Neuronal stem cell (in vitro differentiated cells): Measurements from ENCODE around the gene EFCAB14.

Experiments used
- DNase-seq: peaks from one replicate; pipeline ENCODE4 v3.0.0-alpha.2; 2013; ENCODE audit warnings: low spot score
- H2AFZ ChIP-seq: one replicate; pipeline ENCODE4 v1.6.1; 2013; ENCODE audit warnings: mild to moderate bottlenecking, low read length, inconsistent platforms
- H2AK5ac ChIP-seq: 2 replicates; pipeline ENCODE4 v1.6.1; 2013; ENCODE audit warnings: low read depth, mild to moderate bottlenecking, inconsistent platforms, low read length, moderate library complexity, mixed read lengths
- H2BK120ac ChIP-seq: 2 replicates; pipeline ENCODE4 v1.6.1; 2013; ENCODE audit warnings: low read depth, mild to moderate bottlenecking, inconsistent platforms, low read length, moderate library complexity, mixed read lengths
- H2BK12ac ChIP-seq: one replicate; pipeline ENCODE4 v1.6.1; 2013; ENCODE audit warnings: low read length, inconsistent platforms
- H2BK15ac ChIP-seq: 2 replicates; pipeline ENCODE4 v1.6.1; 2013; ENCODE audit warnings: mild to moderate bottlenecking, low read length, inconsistent platforms, mixed read lengths
- H2BK5ac ChIP-seq: one replicate; pipeline ENCODE4 v1.6.1; 2013; ENCODE audit warnings: inconsistent platforms, mild to moderate bottlenecking, low read length, moderate library complexity
- H3K14ac ChIP-seq: one replicate; pipeline ENCODE4 v1.6.1; 2013; ENCODE audit warnings: low read length, inconsistent platforms
- H3K18ac ChIP-seq: 2 replicates; pipeline ENCODE4 v1.6.1; 2013; ENCODE audit warnings: low read length, inconsistent platforms
- H3K23ac ChIP-seq: 2 replicates; pipeline ENCODE4 v1.6.1; 2013; ENCODE audit warnings: low read depth, mild to moderate bottlenecking, mixed read lengths, low read length, inconsistent platforms; ENCODE audit not compliant: poor library complexity
- H3K27ac ChIP-seq: replicated peaks from 3 replicates; pipeline ENCODE4 v1.5.1; 2013; ENCODE audit warnings: low read length, inconsistent platforms
- H3K27me3 ChIP-seq, 3 experiments: 2 replicates each; pipeline ENCODE4 v1.6.1; 2013; ENCODE audit warnings: low read length in 3 of 3, mild to moderate bottlenecking in 2 of 3, inconsistent platforms in 1 of 3, low read depth in 1 of 3, mixed read lengths in 1 of 3, moderate library complexity in 1 of 3; ENCODE audit not compliant: control insufficient read depth in 3 of 3, insufficient read depth in 3 of 3
- H3K36me3 ChIP-seq, 2 donors: replicated peaks in 1 of 2; 2 replicates each; pipeline ENCODE4 v1.6.1; 2013; ENCODE audit warnings: low read length in 2 of 2; ENCODE audit not compliant: control insufficient read depth in 2 of 2, insufficient read depth in 2 of 2
- H3K4ac ChIP-seq: 2 replicates; pipeline ENCODE4 v1.6.1; 2013; ENCODE audit warnings: inconsistent platforms, mild to moderate bottlenecking, low read length, moderate library complexity
- H3K4me1 ChIP-seq, 2 donors: 1 replicate in 1 of 2; 2 replicates in 1 of 2; pipeline ENCODE4 v1.6.1; 2013; ENCODE audit warnings: low read length in 2 of 2, low read depth in 1 of 2; ENCODE audit not compliant: control insufficient read depth in 2 of 2, insufficient read depth in 1 of 2
- H3K4me2 ChIP-seq: one replicate; pipeline ENCODE4 v1.6.1; 2013; ENCODE audit warnings: mild to moderate bottlenecking, low read length, inconsistent platforms; ENCODE audit not compliant: insufficient read depth, poor library complexity, severe bottlenecking
- H3K4me3 ChIP-seq, 2 donors: 2 replicates each; pipeline ENCODE4 v1.5.1; 2013; ENCODE audit warnings: low read length in 2 of 2, mild to moderate bottlenecking in 2 of 2, inconsistent platforms in 1 of 2, moderate library complexity in 1 of 2
- H3K79me1 ChIP-seq: one replicate; pipeline ENCODE4 v1.6.1; 2013; ENCODE audit warnings: low read depth, mild to moderate bottlenecking, inconsistent platforms, low read length, moderate library complexity
- H3K9ac ChIP-seq: one replicate; pipeline ENCODE4 v1.6.1; 2013; ENCODE audit warnings: mild to moderate bottlenecking, low read depth, low read length, inconsistent platforms; ENCODE audit not compliant: poor library complexity
- H3K9me3 ChIP-seq, 2 donors: replicated peaks in 1 of 2; 2 replicates each; pipeline versions ENCODE3 to v1.6.1; 2013; ENCODE audit warnings: low read length in 2 of 2, mild to moderate bottlenecking in 2 of 2, inconsistent platforms in 1 of 2, low read depth in 1 of 2, mixed read lengths in 1 of 2, moderate library complexity in 1 of 2; ENCODE audit not compliant: control insufficient read depth in 2 of 2, insufficient read depth in 1 of 2
- H4K8ac ChIP-seq: one replicate; pipeline ENCODE4 v1.6.1; 2013; ENCODE audit warnings: low read depth, mild to moderate bottlenecking, inconsistent platforms, low read length, moderate library complexity
- H4K91ac ChIP-seq: one replicate; pipeline ENCODE4 v1.6.1; 2013; ENCODE audit warnings: low read length, low read depth, mild to moderate bottlenecking, inconsistent platforms; ENCODE audit not compliant: poor library complexity
- WGBS, 2 donors: extraction: QIAGEN DNeasy Blood & Tissue Kit; methylation state at CpG; one replicate each; pipeline ENCODE4 v1.1.7; 2013; ENCODE audit warnings: missing lambda C conversion rate in 2 of 2, mixed read lengths in 1 of 2; ENCODE audit not compliant: insufficient read length in 2 of 2, insufficient replicate concordance in 1 of 2; ENCODE audit errors: extremely low coverage in 2 of 2; 5-methylcytosine and 5-hydroxymethylcytosine counted together

Gene EFCAB14

DNA sequence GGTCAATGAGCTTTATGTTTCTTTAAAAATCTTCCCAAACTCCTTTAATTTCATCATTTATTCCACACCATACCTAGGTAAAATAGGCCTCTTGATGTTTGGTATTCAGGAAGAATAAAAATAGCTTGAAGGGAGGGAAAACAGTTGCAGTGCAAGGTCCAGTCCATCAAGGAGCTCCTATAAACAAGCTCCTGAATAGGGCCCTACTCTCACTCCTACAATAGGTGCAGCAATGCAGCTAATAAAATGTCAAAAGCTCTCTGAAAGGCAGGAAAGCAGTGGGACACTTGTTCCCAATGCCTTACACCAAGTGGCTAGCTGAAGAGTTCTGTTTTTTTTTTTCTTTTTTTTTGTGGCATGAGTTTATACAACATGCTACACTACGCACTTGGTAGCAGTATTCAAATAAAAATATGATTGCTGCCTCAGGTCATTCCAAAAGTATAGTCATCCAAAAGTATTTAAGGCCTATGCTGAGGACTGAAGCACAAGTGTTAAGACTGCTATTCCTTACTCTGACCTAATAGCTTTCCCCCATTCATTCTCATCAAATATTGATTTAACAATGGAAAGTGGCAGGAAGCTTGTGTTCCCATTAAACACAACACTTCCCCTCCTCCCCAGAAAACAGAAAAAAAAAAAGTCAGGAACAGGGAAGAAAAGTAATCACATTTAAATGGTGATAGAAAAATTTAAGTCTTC, 37.4 kb downstream of the EFCAB14 start:
- H3K79me1 ChIP-seq: no peaks in the 10 kb centered on the region
- H2BK15ac ChIP-seq: no peak overlapping the region
- H3K23ac ChIP-seq: no peak overlapping the region
- H2AK5ac ChIP-seq: no peak overlapping the region
- no peak overlapping the region for H3K4me2 ChIP-seq
- H3K4me1 ChIP-seq: peaks cover 0 to 4% of the 10 kb centered on the region in 2 donors
- H2BK5ac ChIP-seq: no peak overlapping the region
- no peak overlapping the region for H4K91ac ChIP-seq
- H3K14ac ChIP-seq: no peak overlapping the region
- no peak overlapping the region for H3K4me3 ChIP-seq
- peaks cover 22 to 98% of the 10 kb centered on the region in 2 donors for H3K36me3 ChIP-seq
- no peak overlapping the region for H2BK120ac ChIP-seq
- no peak overlapping the region for H2AFZ ChIP-seq
- no peak overlapping the region for H3K18ac ChIP-seq
- H4K8ac ChIP-seq: no peak overlapping the region
- no peak overlapping the region for H2BK12ac ChIP-seq
- DNase-seq: no peak
- no peaks in the 10 kb centered on the region for H3K27me3 ChIP-seq
- no peaks in the 10 kb centered on the region for H3K9me3 ChIP-seq
- WGBS, 2 donors: no CpG with 5 or more reads among the region's 1 CpG
- no peak overlapping the region for H3K9ac ChIP-seq
- H3K27ac ChIP-seq: peak overlapping the region; percentile 58
- H3K4ac ChIP-seq: no peak overlapping the region

- Histone ChIP-seq H2AFZ (no peak overlapping the region), H3K79me1 (no peaks in the 10 kb centered on the region), H3K4me2 (no peak overlapping the region), H4K8ac (no peak overlapping the region), H3K4ac (no peak overlapping the region), H2AK5ac (no peak overlapping the region), H3K9me3 (no peaks in the 10 kb centered on the region), H3K4me1 (peaks cover 0 to 7% of the 10 kb centered on the region in 2 donors), H2BK12ac (no peak overlapping the region), H3K27me3 (no peaks in the 10 kb centered on the region), H3K36me3 (peaks cover 21 to 97% of the 10 kb centered on the region in 2 donors), H3K27ac (no peak overlapping the region), H3K4me3 (no peak overlapping the region), H3K14ac (no peak overlapping the region), H2BK5ac (no peak overlapping the region), H3K18ac (no peak overlapping the region), H4K91ac (no peak overlapping the region), H3K23ac (no peak overlapping the region), H3K9ac (no peak overlapping the region), H2BK120ac (no peak overlapping the region), H2BK15ac (no peak overlapping the region)
- no CpG with 5 or more reads among the region's 6 CpGs for WGBS, 2 donors
- DNase-seq: no peak
Observed at GRCh38 chr1:46679789-46680573, 38.9 kb downstream of the EFCAB14 start.

DNA sequence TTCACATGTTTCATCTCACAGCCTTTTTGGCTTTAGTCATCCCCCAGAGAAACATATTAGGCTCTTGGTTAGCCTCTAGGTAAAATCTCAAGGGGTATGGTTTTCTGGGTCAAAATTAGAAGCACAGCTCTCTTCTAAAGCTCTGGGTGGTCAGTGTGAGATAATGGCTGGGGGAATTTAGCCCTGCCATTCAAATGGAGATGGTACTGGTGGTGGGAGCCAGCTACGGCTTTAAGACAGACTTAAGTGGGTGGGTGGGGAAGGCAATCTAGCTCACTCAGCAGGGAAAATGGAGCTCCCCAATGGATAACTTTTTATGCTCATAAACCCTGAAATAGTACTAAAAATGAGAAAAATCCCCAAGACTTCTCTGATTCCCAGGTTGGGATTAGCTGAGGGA, 41.6 kb downstream of the EFCAB14 start:
- WGBS, 2 donors: no CpG with 5 or more reads among the region's 1 CpG
- Histone ChIP-seq H2AK5ac (no peak overlapping the region), H3K36me3 (peaks cover 8 to 85% of the 10 kb centered on the region in 2 donors)

DNA sequence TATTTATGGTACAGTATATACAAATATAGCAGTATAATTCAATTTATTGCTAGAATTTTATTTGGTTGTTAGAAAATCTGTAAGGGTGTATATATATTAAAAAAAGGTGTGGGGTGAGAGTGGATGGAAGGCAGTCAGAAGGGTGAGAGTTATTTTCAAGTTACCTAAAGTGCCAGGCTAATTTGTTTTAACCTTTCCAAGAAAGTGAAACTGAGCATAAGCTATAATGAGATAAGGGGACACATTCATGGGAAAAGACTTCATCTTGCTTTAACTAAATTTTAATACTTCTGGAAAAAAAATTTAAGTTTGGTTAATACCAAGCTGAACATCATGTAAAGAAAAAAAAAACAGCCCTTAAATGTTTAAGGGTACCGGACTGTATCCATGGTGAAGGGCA, 42.4 kb downstream of the EFCAB14 start:
- H2BK12ac ChIP-seq: no peak overlapping the region
- H2BK120ac ChIP-seq: no peak overlapping the region
- H3K27ac ChIP-seq: no peak overlapping the region
- H3K4me1 ChIP-seq: peaks cover 0 to 13% of the 10 kb centered on the region in 2 donors
- H3K23ac ChIP-seq: no peak overlapping the region
- H3K79me1 ChIP-seq: no peaks in the 10 kb centered on the region
- no peak overlapping the region for H3K9ac ChIP-seq
- H3K4me2 ChIP-seq: no peak overlapping the region
- no peak overlapping the region for H3K18ac ChIP-seq
- no CpG with 5 or more reads among the region's 1 CpG for WGBS, 2 donors
- DNase-seq: no peak
- H2BK15ac ChIP-seq: no peak overlapping the region
- H4K91ac ChIP-seq: no peak overlapping the region
- no peak overlapping the region for H2AFZ ChIP-seq
- H3K9me3 ChIP-seq: no peaks in the 10 kb centered on the region
- H3K27me3 ChIP-seq: no peaks in the 10 kb centered on the region
- no peak overlapping the region for H3K14ac ChIP-seq
- no peak overlapping the region for H3K4ac ChIP-seq
- no peak overlapping the region for H3K4me3 ChIP-seq
- peaks cover 6 to 78% of the 10 kb centered on the region in 2 donors for H3K36me3 ChIP-seq
- no peak overlapping the region for H2BK5ac ChIP-seq
- no peak overlapping the region for H4K8ac ChIP-seq
- H2AK5ac ChIP-seq: no peak overlapping the region

More for the DNA sequence above, 41.6 kb downstream of the EFCAB14 start:
- Histone ChIP-seq H2AFZ (no peak overlapping the region), H3K18ac (no peak overlapping the region), H3K4me3 (no peak overlapping the region), H2BK5ac (no peak overlapping the region), H4K91ac (no peak overlapping the region), H3K4me1 (peaks cover 0 to 15% of the 10 kb centered on the region in 2 donors), H3K79me1 (no peaks in the 10 kb centered on the region), H3K9me3 (no peaks in the 10 kb centered on the region), H3K9ac (no peak overlapping the region), H3K23ac (no peak overlapping the region), H2BK15ac (no peak overlapping the region), H3K4me2 (no peak overlapping the region), H3K14ac (no peak overlapping the region), H3K27me3 (no peaks in the 10 kb centered on the region), H3K4ac (no peak overlapping the region), H2BK120ac (no peak overlapping the region), H4K8ac (no peak overlapping the region), H3K27ac (no peak overlapping the region), H2BK12ac (no peak overlapping the region)
- no peak for DNase-seq
